Measurements from ENCODE around the gene STX4.

STX4 gene

DNA sequence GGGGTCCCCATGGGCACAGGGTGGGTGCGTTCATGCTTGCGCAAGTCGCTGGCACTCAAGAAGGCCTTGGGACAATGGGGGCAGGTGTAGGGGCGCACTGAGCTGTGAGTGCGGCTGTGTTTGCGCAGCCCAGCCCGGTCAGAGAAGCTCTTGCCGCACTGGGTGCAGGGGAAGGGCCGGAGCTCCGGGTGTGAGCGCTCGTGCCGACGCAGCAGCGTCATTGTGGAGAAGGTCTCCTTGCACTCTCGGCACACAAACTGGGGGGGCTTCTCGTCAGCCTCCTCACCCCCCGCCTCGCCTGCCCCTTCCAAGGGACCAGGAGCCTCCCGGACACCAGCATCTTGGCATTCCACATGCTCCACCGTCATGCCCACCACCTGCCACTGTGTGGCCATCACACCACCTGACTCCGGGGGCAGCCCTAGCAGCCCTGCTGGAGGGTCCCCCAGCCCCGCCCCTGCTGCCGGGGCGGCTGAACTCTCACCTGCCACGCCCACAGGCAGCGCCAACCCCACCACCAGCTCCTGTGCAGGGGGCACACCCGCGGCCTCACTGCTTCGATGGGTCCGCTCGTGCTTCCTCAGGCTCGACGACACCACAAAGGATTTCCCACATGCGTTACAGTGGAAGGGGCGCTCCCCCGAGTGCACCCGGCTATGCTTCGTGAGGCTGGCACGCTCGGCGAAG lies 27.9 kb downstream of the STX4 start:
- Histone ChIP-seq H3K9me3 (ENCODE audit: control insufficient read depth in 1 of 2, low read length in 2 of 2) (no peaks in the 10 kb centered on the region), H3K4me1 (ENCODE audit: control insufficient read depth in 1 of 2, insufficient read depth in 2 of 2, low read length in 2 of 2) (peaks cover 0 to 7% of the 10 kb centered on the region in 2 donors), H3K27me3 (ENCODE audit: low read depth, low read length) (no peaks in the 10 kb centered on the region), H3K4me3 (ENCODE audit: low read depth in 1 of 2, low read length in 2 of 2) (no peak overlapping the region), H3K36me3 (ENCODE audit: control insufficient read depth in 1 of 2, insufficient read depth in 2 of 2, low read length in 2 of 2) (peaks cover 0 to 30% of the 10 kb centered on the region in 2 donors), H3K27ac (ENCODE audit: low read length) (no peak overlapping the region)

DNA sequence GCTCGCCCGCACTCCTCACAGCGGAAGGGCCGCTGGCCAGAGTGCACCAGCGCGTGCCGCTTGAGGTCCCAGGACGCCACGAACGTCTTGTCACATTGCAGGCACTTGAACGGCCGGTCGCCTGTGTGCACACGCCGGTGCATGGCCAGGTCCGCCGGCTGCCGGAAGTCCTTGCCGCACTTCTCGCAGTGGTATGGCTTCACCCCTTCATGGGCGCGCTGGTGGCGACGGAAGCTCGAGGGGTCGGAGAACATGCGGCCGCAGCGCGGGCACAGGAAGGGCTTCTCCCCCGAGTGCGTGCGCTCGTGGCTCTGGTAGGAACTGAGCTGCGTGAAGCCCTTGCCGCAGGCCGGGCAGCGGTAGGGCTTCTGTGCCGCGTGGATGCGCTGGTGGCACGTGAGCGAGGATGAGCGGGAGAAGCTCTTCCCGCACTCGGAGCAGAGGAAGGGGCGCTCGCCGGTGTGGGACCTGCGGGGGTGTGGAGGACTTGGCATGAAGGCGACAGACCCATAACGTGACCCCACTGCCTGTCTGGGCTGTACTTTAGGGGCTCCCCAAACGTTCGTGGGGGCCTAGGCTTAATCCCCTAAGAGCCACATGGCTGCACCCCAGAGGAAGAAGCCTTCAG lies 28.6 kb downstream of the STX4 start:
- peaks cover 0 to 7% of the 10 kb centered on the region in 2 donors for H3K4me1 ChIP-seq (ENCODE audit: control insufficient read depth in 1 of 2, insufficient read depth in 2 of 2, low read length in 2 of 2)
- H3K27me3 ChIP-seq (ENCODE audit: low read depth, low read length): no peaks in the 10 kb centered on the region
- no peaks in the 10 kb centered on the region for H3K9me3 ChIP-seq (ENCODE audit: control insufficient read depth in 1 of 2, low read length in 2 of 2)
- H3K4me3 ChIP-seq (ENCODE audit: low read depth in 1 of 2, low read length in 2 of 2): no peak overlapping the region
- peaks cover 0 to 30% of the 10 kb centered on the region in 2 donors for H3K36me3 ChIP-seq (ENCODE audit: control insufficient read depth in 1 of 2, insufficient read depth in 2 of 2, low read length in 2 of 2)
- no peak overlapping the region for H3K27ac ChIP-seq (ENCODE audit: low read length)

DNA sequence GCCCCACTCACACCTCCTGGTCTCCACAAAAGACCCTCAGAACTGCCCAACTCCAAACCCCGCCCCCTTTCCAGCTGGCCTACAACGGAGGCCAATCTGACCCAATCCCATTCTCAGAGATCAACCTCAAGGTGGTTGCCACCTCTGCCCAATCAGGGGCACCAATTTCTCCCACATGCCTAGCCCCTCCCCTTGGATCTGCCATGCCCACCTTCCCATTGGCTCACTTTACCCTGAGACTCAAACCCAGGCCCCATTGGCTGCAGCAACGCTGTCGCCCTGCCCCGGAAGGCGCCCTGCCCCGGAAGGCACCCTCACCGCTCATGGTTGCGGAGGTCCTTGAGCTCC lies 30.1 kb downstream of the STX4 start:
- Histone ChIP-seq H3K36me3 (ENCODE audit: control insufficient read depth in 1 of 2, insufficient read depth in 2 of 2, low read length in 2 of 2) (peaks cover 0 to 30% of the 10 kb centered on the region in 2 donors), H3K4me3 (ENCODE audit: low read depth in 1 of 2, low read length in 2 of 2) (no peak overlapping the region), H3K27me3 (ENCODE audit: low read depth, low read length) (no peaks in the 10 kb centered on the region), H3K27ac (ENCODE audit: low read length) (no peak overlapping the region), H3K9me3 (ENCODE audit: control insufficient read depth in 1 of 2, low read length in 2 of 2) (no peaks in the 10 kb centered on the region), H3K4me1 (ENCODE audit: control insufficient read depth in 1 of 2, insufficient read depth in 2 of 2, low read length in 2 of 2) (peaks cover 0 to 7% of the 10 kb centered on the region in 2 donors)

DNA sequence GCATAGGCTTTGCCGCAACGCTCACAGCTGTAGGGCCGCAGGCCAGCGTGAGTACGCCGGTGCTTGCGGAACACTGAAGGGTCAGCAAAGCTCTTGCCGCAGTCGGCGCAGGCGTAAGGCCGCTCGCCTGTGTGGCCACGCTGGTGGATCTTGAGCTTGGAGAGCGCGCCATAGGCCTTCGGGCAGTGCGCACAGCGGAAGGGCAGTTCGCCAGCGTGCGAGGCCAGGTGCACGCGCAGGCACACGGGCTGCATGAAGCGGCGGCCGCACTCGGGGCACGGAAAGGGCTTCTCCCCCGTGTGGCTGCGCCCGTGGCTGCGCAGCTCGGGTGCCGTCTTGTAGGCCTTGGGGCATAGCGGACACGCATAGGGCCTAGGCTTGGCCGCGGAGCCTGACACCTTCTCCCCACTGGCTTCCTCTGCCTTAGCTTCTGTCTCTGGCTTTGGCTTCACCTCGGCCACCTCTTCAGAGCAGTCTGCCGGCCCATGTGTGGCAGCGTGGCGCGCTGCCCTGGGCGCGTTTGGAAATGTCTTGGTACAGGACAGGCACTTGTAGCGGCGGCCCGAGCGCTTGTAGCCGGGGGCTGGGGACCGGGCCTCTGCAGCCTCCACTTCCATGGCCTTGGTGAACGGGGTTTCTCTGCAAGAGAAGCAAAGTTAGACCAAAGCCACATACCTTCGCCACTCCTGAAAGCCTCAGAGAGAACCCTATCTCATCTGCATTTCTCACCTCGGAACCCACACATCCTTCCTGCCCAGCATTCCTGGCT lies 30.7 kb downstream of the STX4 start:
- Histone ChIP-seq H3K27me3 (ENCODE audit: low read depth, low read length) (no peaks in the 10 kb centered on the region), H3K27ac (ENCODE audit: low read length) (peak overlapping the region; percentile 56), H3K36me3 (ENCODE audit: control insufficient read depth in 1 of 2, insufficient read depth in 2 of 2, low read length in 2 of 2) (peaks cover 0 to 30% of the 10 kb centered on the region in 2 donors), H3K4me3 (ENCODE audit: low read depth in 1 of 2, low read length in 2 of 2) (no peak overlapping the region), H3K9me3 (ENCODE audit: control insufficient read depth in 1 of 2, low read length in 2 of 2) (no peaks in the 10 kb centered on the region), H3K4me1 (ENCODE audit: control insufficient read depth in 1 of 2, insufficient read depth in 2 of 2, low read length in 2 of 2) (peaks cover 0 to 7% of the 10 kb centered on the region in 2 donors)

DNA sequence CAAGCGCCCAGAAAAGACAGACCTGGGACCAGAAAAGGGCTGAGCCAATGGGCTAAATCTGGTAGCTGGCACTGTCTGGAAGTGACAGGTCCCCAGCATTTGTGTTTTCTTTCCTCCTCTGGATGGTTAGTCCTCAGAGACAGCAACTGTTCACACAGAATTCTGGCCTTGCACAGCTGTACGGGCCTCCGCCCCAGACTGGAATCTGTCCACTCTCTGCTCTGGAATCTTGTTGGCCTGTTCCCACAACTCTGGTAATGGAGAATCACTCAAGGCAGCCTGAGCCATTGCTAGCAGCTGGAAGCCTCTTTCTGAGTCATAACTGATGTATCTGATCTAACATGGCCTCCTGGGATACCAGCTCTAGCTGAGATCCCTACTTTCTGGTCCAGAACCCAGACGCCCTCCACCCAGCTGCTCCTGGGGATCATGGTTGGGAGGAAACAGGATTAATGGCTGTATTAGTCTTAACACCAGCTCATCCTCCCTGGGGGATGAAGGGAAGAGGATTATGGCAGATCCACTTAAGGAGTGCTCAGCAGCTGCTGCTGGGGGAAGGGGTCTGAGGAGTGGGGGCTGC lies 31.6 kb downstream of the STX4 start:
- peak overlapping the region; percentile 56 for H3K27ac ChIP-seq (ENCODE audit: low read length)

DNA sequence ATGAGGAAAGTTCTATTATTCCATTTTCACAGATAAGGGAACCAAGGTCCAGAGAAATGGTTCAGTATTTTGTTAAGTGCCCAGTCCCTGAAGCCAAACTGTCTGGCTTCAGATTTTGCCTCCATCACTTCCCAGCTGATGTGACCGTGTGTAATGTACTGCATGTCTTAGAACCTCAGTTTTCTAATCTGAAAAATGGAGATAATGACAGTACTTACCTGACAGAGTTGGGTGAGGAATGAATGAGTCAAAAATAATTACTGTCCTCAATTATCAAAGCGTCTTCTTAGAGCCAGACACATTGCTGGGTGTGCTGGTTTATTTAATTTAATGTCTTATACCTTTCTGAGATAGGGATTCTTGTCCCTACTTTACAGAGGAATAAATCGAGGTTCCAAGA lies 34.0 kb downstream of the STX4 start:
- Histone ChIP-seq H3K27ac (ENCODE audit: low read length) (no peak overlapping the region), H3K4me1 (ENCODE audit: control insufficient read depth in 1 of 2, insufficient read depth in 2 of 2, low read length in 2 of 2) (peaks cover 7 to 17% of the 10 kb centered on the region in 2 donors), H3K36me3 (ENCODE audit: control insufficient read depth in 1 of 2, insufficient read depth in 2 of 2, low read length in 2 of 2) (peaks cover 0 to 8% of the 10 kb centered on the region in 2 donors), H3K9me3 (ENCODE audit: control insufficient read depth in 1 of 2, low read length in 2 of 2) (no peaks in the 10 kb centered on the region), H3K27me3 (ENCODE audit: low read depth, low read length) (no peaks in the 10 kb centered on the region), H3K4me3 (ENCODE audit: low read depth in 1 of 2, low read length in 2 of 2) (no peak overlapping the region)

More for the DNA sequence above, 31.6 kb downstream of the STX4 start:
- Histone ChIP-seq H3K4me3 (ENCODE audit: low read depth in 1 of 2, low read length in 2 of 2) (no peak overlapping the region), H3K27me3 (ENCODE audit: low read depth, low read length) (no peaks in the 10 kb centered on the region), H3K4me1 (ENCODE audit: control insufficient read depth in 1 of 2, insufficient read depth in 2 of 2, low read length in 2 of 2) (peaks cover 0 to 7% of the 10 kb centered on the region in 2 donors), H3K9me3 (ENCODE audit: control insufficient read depth in 1 of 2, low read length in 2 of 2) (no peaks in the 10 kb centered on the region), H3K36me3 (ENCODE audit: control insufficient read depth in 1 of 2, insufficient read depth in 2 of 2, low read length in 2 of 2) (peaks cover 0 to 30% of the 10 kb centered on the region in 2 donors)

DNA sequence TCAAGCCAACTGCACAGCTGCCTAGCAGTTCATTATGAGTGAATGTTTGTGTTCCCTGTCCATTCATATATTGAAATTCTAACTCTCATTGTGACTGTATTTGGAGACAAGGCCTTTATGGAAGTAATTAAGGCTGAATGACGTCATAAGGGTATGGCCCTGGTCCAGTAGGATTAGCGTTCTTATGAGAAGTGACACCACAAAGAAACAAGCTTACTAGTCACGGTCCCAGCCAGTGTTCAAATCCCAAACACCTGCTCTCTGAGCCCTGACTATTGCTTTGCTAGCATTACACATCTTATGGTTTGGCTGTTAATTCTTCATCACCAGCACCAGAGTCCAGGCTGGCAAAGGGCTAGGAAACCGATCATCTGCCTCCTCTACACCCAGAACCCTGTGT lies 38.5 kb downstream of the STX4 start:
- Histone ChIP-seq H3K9me3 (ENCODE audit: control insufficient read depth in 1 of 2, low read length in 2 of 2) (no peaks in the 10 kb centered on the region), H3K36me3 (ENCODE audit: control insufficient read depth in 1 of 2, insufficient read depth in 2 of 2, low read length in 2 of 2) (peaks cover 2 to 15% of the 10 kb centered on the region in 2 donors), H3K27ac (ENCODE audit: low read length) (peak overlapping the region; percentile 91), H3K4me1 (ENCODE audit: control insufficient read depth in 1 of 2, insufficient read depth in 2 of 2, low read length in 2 of 2) (peaks cover 15 to 36% of the 10 kb centered on the region in 2 donors), H3K4me3 (ENCODE audit: low read depth in 1 of 2, low read length in 2 of 2) (peak overlapping the region; percentile 99), H3K27me3 (ENCODE audit: low read depth, low read length) (no peaks in the 10 kb centered on the region)

DNA sequence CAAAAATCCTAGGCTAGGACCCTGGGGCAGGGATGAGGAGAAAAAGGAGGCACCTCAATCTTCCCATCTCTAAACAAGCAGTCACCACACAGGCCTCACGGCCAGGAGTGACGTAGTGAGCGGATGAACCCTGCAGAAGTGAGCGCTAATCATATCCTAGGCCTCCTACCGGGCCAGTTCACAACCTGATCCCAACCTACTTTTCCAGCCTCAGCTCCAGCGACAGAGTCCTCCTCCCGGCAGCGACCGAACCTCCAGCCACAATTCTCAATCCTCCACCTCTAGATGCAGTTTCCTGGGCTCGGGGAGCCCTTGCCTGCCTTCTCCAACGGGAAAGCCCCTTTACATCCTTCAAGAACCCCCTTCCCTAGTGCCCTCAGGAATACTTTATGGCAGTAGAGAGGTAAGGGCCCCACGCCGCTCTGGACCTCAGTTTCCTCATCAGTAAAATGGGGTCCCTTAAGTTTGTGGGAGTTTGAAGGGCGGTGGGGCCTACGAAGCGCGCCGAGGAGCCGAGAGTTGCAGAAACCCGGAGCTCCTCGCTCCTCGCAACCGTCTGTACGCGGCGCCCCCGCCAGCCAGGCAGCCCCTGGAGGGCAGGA lies 39.3 kb downstream of the STX4 start:
- Histone ChIP-seq H3K27ac (ENCODE audit: low read length) (peak overlapping the region; percentile 91), H3K36me3 (ENCODE audit: control insufficient read depth in 1 of 2, insufficient read depth in 2 of 2, low read length in 2 of 2) (peaks cover 10 to 22% of the 10 kb centered on the region in 2 donors), H3K9me3 (ENCODE audit: control insufficient read depth in 1 of 2, low read length in 2 of 2) (no peaks in the 10 kb centered on the region), H3K27me3 (ENCODE audit: low read depth, low read length) (no peaks in the 10 kb centered on the region), H3K4me3 (ENCODE audit: low read depth in 1 of 2, low read length in 2 of 2) (peak overlapping the region; percentile 99), H3K4me1 (ENCODE audit: control insufficient read depth in 1 of 2, insufficient read depth in 2 of 2, low read length in 2 of 2) (peaks cover 15 to 36% of the 10 kb centered on the region in 2 donors)

DNA sequence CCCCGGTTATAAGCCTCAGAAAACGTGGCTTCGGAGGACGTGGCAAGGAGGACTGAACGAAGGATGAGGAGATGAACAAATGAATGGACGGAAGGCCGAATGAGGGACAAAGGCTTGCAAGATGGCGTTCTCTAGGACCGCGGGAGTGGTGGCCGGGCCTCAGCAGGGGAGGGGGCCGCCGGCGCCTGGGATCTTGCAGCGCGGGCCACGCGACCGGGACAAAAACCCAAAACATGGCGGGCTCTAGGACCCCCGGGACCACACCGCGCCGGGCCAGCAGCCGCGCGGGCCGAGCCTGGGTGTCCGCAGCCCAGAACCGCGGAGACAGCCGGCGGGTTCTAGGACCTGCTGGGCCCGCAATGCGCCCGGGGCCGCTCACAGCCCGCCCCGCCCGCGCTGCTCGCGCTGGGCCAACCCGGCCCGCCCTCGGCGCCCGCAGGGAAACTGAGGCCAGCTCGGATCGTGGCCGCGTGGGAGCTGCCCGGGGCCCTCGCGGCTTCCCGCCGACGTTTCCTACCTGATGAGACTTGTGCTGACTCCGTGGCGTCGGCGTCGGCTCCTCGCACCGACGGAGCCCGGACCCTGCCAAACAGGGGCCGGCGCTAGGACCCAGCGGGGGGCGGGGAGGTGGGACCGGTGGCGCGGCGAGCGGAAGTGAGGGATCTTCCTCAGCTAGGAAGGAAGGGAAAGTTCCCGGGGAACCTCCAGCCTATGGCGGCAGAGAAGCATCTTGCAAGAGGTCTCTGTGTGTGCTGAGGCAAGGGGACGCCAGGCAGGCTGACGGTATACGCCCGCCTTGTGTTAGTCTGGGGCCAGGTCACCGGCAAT lies 40.0 kb downstream of the STX4 start:
- peaks cover 12 to 30% of the 10 kb centered on the region in 2 donors for H3K36me3 ChIP-seq (ENCODE audit: control insufficient read depth in 1 of 2, insufficient read depth in 2 of 2, low read length in 2 of 2)
- no peaks in the 10 kb centered on the region for H3K9me3 ChIP-seq (ENCODE audit: control insufficient read depth in 1 of 2, low read length in 2 of 2)
- H3K27me3 ChIP-seq (ENCODE audit: low read depth, low read length): no peaks in the 10 kb centered on the region
- H3K4me3 ChIP-seq (ENCODE audit: low read depth in 1 of 2, low read length in 2 of 2): peak overlapping the region; percentile 99
- peaks cover 15 to 36% of the 10 kb centered on the region in 2 donors for H3K4me1 ChIP-seq (ENCODE audit: control insufficient read depth in 1 of 2, insufficient read depth in 2 of 2, low read length in 2 of 2)
- peak overlapping the region; percentile 91 for H3K27ac ChIP-seq (ENCODE audit: low read length)

DNA sequence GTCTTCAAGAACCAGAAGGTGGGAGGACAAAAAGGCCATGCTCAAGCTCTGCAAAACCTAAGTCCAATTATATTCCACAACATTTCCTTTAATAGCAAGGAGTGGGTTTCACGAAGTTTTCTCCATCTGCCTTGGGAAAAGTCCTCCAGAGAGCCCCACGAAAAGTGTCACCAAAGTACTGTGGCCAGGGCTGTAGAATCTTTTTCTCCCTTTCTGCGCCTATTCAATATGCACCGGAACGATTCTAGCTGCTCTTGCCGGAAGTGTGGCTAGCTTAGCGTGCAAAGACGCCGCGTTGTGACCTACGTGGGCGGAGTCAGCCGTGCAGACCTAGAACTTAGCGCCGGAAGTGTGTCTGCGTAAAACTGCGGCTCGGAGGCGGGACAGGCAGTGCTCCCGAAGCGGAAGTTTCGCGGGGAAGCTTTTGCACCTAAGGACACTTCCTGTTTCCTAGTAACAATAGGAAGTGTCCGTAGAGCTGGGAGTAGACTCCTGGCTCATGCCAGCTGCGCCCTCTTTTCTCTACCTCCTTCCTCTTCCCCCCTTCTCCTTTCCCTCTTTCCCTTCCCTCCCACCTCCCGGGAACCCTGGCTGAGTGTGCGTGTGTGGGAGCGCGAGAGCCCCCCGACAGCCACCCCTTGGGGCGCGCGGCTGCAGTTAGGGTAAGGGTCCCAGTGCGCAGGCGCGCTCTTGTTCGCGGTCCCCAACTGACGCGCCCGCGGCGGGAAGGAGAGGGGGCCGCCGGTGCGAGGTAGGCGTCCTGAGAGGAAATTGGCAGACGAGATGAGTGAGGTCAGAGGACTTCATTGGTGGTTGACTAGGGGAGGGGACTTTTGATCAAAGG lies 40.8 kb downstream of the STX4 start, which contains the start of the genes ZNF646 and ZNF668:
ZNF646 (plus strand) TSS at position 453 of the 844 bp plus-strand sequence. CDS start 1,903 bp downstream, outside the sequence.
ZNF668 (minus strand) TSS at position 271 of the 844 bp plus-strand sequence. CDS start 9,781 bp downstream, outside the sequence.
- Histone ChIP-seq H3K4me1 (ENCODE audit: control insufficient read depth in 1 of 2, insufficient read depth in 2 of 2, low read length in 2 of 2) (peaks cover 15 to 36% of the 10 kb centered on the region in 2 donors), H3K27ac (ENCODE audit: low read length) (peak within 1 kb of the TSS; percentile 91), H3K36me3 (ENCODE audit: control insufficient read depth in 1 of 2, insufficient read depth in 2 of 2, low read length in 2 of 2) (peaks cover 19 to 38% of the 10 kb centered on the region in 2 donors), H3K9me3 (ENCODE audit: control insufficient read depth in 1 of 2, low read length in 2 of 2) (no peaks in the 10 kb centered on the region), H3K27me3 (ENCODE audit: low read depth, low read length) (no peaks in the 10 kb centered on the region), H3K4me3 (ENCODE audit: low read depth in 1 of 2, low read length in 2 of 2) (peak within 1 kb of the TSS; percentile 99)

Data from muscle layer of duodenum (tissue), 2 donors.